HG03045 (cell line): ENCODE data around the gene OR10D3.
"Not testable (repeated sequence)": the region's sequence is repeated elsewhere in the genome, so short reads cannot be mapped to it uniquely, and the experiment has no call there.

Experiments used
- ATAC-seq: cut with Tn5 transposase; IDR thresholded peaks from one replicate; pipeline ENCODE4 v1.9.1; 2021; ENCODE audit warnings: mild to moderate bottlenecking, moderate library complexity; ENCODE audit not compliant: unreplicated experiment

OR10D3 gene, protein sequence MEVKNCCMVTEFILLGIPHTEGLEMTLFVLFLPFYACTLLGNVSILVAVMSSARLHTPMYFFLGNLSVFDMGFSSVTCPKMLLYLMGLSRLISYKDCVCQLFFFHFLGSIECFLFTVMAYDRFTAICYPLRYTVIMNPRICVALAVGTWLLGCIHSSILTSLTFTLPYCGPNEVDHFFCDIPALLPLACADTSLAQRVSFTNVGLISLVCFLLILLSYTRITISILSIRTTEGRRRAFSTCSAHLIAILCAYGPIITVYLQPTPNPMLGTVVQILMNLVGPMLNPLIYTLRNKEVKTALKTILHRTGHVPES

DNA sequence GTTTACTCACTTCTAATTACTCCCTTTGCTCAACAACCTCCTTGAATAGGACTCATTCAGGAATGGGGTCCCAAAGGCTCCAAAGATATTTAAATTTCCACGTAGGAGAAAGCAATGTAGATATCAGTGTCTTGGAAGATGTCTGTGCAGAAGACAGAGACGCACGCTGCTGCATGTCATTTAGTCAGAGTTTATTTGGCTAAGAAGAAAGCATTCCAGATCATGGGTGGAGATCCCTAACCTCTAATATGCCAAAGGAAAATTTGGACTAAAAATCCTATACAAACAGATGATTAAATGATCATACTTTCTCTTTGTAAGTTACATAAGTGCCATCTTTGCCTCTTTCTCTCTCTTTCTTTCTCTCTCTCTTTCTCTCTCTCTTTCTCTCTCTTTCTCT lies at the start of gene OR10D3:
OR10D3 (plus strand) TSS at position 278 of the 400 bp plus-strand sequence. CDS start 1,925 bp downstream, outside the sequence.
- no peak for ATAC-seq

DNA sequence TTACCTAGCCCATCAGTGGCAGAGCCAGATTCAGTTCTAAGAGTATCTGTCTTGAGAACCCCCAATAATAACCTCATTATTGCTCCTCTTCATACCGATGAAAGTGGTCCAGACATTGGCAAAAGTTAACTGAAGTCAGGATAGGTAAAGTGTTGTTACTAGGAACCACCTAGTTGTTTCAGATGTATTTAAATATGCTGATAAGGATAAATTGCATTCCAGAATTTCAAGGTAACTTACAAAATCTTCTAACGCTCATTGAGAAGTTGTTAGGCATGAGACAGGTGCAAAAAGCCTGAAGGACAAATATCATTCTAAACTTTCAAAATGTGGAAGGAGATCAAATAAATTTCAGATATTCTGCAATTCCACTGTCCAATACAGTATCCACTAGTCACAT lies 40.1 kb upstream of the OR10D3 start:
- ATAC-seq, result no peak

DNA sequence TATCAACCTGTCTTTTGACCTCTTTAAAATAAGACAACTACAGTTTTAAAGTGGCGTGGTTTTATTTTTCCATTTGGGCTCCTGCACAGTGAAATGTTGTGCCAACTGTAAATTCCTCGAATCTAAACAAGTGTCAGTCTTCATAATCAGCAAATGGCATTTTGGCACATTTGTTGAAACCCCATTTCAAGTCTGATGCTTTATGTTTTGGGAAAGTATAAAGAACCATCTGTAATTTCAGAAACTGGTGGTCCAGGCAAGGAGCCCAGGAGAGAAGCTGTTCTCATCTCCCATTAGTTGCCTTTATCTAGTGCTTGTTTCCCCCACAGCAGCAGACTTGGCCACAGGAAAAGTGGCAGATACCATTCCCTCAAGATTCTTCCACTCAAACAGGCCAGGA lies 35.2 kb upstream of the OR10D3 start:
- no peak for ATAC-seq

DNA sequence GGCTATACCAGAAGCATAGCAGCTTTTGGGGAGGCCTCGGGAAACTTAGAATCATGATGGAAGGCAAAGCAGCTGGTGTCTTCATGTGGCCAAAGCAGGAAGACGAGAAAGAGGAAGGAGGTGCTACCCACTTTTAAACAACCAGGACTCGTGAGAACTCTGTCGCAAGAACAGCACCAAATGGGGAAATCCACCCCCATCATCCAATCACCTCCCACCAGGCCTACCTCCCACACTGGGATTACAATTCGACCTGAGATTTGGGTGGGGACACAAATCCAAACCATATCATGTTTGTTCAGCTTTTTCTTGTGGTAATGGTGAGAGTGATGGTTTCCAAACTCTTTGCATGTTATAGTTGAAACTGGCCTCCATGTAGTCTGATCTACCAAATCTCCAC lies 32.5 kb upstream of the OR10D3 start:
- ATAC-seq, result no peak

DNA sequence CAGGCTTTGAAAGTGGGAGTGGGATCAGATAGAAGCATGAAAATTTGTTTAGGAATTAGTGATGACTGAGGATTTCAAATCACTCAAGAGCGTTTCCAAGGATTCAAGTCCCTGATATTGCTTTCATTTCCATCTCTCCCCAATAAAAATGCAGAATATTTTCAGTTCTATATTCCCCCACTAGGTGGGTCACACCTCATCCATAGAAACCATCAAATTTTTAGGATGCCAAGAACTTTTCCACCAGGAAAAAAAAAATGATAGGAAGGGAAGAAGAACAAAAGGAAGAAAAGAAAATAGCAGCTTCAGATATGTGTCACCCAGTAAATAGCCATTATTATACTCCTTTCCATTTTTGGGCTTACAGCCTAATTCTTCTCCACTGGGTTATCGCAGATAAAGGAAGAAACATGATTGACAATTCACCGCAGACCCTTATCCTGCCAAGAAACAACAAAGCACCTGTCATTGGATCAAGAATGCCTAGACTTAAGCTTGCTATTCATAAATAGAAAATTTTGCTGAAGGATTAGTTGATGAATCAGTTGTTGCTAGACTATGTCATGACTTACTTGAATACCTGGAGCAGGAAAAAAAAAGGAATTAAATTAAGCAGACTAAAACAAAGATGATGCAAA lies 30.3 kb upstream of the OR10D3 start:
- no peak for ATAC-seq

DNA sequence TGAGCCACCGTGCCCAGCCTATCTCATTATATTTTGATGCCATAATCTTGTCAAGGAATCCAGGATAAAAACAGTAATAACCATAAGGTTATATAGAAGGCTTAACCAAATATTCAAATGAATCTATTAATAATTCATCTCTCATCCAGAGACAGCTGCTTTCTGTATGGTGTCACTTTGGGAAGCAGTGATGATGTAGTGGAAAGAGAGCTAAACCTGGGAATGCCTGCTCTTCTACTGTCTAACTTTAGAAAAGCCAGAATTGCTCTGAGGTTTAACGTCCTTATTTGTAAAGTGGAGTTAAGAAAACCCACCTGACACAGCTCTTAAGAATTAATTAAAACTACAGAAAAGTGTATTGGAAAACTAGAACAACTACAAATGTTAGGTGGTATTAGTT lies 29.3 kb upstream of the OR10D3 start:
- ATAC-seq, result no peak

DNA sequence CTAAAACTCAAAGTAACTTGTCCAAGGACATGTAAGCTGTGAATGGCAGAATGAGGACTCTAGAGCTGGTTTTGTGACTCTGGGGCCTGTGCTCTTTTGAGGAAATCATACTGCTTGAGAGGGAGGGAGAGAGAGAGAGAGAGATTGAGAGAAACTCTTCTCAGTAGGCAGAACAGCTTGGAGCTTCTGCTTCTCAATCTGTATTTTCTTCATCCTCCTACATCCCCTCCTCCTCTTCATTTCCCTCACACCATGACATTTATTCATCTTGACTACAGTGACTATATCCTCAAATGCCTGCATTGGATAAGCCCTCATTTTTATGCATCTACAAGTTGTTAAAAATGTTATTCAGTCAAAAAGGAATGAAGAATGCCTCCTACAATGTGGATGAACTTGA lies 23.7 kb upstream of the OR10D3 start:
- no peak for ATAC-seq

DNA sequence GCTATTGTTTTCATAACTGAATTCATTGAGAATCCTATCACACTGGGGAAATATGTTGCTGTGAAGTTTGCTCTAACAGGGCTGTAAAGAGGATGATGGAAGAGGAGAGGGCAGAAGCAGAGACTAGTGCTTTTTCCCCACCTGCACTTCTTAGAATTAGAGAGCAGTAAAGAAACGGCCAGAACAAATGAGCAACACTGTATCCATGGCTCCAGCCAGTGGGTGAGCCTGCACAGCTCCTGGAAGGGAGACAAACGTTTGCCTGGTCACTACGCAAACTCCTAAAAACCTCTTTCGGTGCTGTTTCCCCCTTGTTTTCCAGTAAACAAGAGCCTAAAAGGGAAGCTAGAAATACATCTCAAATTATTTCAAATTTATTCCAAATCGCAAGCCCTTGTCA lies 22.2 kb upstream of the OR10D3 start:
- ATAC-seq, result no peak

DNA sequence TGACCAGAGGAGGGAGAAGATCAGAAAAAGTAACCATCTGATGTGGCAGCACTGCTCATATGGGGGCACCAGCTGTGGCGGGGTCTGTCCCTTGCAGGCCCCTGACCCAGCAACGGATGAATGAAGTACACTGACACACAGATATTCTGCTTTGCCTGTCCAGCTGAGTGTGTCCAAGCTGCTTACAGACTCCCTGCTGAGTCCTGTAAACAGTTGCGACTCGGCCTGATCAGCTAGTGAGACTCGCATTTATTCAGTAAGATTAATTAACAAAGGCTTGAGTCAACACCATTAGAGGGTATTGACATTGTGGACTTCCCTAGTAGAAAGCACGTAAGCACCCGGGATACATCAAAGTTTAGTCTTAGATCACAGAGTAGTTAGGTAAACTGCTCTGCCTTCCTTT lies 15.3 kb upstream of the OR10D3 start:
- ATAC-seq, result no peak

DNA sequence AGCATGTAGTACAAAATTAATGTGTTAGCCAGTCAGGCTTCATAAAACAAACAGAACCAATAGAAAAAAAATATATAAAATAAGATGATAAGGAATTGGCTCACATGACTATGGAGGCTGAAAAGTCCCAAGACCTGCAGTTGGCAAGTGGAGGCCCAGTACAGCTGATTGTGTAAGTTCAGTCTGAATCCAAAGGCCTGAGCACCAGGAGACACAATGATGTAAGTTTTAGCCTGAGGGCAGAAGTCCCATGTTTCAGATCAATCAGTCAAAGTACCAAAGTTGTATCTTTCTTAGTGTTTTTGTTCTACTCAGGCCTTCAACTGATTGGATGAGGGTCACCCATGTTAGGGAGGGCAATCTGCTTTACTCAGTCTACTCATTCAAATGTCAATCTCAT lies 14.3 kb upstream of the OR10D3 start:
- ATAC-seq, result no peak

DNA sequence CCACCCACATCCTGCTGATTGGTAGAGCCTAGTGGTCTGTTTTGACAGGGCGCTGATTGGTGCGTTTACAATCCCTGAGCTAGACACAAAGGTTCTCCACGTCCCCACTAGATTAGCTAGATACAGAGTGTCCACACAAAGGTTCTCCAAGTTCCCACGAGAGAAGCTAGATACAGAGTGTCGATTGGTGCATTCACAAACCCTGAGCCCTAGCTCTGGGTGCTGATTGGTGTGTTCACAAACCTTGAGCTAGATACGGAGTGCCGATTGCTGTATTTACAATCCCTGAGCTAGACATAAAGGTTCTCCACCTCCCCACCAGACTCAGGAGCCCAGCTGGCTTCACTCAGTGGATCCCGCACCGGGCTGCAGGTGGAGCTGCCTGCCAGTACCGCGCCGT lies 12.8 kb upstream of the OR10D3 start:
- not testable (repeated sequence) for ATAC-seq

DNA sequence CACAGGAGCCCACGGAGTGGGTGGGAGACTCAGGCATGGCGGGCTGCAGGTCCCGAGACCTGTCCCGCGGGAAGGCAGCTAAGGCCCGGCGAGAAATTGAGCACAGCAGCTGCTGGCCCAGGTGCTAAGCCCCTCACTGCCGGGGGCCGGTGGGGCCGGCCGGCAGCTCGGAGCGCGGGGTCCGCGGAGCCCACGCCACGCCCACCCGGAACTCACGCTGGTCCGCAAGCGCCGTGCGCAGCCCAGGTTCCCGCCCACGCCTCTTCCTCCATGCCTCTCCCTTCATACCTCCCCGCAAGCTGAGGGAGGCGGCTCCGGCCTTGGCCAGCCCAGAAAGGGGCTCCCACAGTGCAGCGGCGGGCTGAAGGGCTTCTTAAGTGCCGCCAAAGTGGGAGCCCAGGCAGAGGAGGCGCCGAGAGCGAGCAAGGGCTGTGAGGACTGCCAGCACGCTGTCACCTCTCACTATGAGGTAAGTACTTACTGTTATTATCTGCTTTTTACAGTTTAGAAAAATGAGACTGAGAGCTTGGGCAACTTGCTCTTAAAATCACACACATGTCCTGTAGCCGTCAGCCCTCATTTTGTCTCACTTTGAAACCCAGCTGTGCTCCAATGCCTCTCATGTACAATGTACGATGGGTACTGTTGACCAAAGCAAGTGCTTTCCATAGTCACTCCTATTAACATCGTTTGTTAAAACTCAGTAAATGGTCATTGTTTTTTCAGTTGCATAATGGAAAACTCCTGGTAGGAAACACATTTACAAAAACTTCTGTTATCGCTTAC lies 12.2 kb upstream of the OR10D3 start:
- no peak for ATAC-seq

DNA sequence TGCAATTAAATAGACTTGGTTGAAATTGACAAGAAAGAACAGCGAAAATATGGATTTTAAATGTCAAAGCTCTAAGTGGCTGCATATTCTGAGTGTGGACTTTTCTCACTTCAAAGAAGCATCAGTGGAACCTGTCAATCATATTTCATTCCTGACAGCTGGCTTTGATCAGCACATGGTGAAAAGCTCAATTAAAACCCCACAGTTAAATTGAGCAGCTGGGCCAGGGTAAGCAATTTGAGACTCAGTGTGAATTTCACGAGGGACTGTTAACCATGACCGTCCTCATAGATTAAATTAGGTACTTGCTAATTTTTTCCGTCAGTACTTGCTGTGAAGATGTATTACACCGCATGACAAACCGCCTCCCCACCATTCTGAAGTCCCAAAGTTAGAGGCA lies 11.0 kb upstream of the OR10D3 start:
- ATAC-seq, result no peak

DNA sequence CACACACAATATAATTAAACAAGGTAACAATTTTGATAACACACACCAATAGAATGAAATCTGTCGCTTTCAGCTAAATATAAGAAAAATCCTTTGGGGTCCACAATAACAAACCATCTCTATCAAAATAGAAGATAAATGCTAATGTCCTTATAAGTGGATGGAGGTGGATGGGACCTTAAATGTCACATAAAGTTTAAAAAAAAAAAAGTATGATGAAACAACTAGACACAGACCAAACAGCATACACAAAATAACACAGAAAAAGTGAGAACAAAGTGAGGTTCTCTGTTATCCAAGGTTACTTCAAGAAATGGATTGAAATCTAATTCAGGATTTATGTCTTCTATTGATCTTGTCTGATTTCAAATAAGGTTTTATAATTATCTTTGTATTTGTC lies 10.5 kb upstream of the OR10D3 start:
- ATAC-seq, result no peak

DNA sequence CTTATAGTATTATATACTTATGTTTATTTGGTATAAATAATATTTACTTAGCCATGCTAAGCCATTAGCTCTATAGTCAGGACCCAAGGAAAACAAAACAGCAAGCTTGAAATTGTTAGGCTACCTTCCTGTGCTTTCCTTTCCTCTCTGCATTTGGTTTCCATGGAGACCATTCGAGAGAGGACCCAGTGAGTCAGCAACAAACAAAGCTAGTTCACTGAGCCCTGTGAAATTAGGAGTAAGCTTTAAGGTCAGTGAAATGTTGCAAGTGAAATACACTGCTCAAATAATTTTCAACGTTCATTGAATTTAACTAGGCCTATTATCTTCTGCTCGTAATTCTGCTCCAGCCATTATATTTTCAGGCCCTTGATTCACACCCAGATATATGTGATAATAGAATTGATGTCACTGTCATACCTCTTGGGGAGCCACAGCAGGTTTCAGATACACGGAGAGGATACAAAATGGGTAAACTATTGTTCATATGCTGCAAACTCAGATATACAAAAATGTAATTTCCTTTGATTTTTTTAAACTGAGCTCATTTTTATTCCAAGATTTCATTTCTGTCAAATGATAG lies 9.1 kb upstream of the OR10D3 start:
- ATAC-seq, result no peak

DNA sequence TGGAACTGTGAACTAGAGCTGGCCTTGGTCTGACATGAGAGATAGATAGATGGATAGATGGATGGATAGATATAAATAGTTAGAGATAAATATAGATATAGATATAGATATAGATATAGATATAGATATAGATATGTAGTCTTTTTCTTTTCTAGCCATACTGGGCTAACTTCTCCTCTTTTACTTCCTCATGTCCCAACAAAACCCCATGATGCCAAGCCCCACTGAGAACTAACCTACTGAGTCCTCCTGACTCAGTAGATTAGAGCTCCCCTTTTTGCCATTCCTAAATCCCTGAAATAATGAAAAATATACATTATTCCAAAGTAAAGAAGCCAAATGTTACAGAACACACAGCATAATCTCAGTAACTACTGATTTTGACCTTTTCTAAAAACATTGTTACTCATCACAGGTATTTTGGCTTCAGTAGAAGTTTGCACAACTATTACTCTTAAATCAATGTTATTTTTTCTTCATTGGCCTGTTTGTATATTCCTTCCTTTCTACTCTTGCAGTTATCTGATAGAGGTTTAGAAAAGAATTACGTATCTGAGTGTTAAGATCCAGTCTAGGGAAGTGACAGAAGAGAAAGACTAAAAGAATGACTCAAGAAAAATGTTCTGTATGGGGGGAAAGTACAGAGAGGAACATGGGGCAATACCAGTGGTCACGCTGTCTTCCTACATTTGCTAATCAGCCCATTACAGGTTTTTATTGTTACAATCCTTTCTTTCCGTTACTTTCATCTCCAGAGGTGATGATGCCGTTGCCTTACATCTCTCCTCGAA lies 6.0 kb upstream of the OR10D3 start:
- ATAC-seq, result no peak

DNA sequence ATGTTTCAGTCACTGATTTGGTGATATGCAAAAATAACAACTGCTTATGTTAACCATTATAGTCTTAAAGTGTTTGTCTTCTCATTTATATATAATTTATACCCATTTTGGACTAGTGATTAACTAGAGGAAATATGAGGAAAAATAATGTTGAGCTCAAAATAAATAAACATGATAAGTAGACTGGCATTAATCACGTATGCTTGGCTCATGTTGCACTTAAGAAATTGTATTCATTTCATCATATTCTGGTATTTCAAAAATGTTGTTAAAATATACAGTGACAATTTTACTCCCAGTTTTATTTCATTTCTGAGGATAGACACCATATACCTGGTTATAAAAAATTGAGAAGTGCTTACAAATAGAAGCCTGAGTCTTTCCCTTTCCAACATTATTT lies 3.8 kb upstream of the OR10D3 start:
- ATAC-seq, result no peak

DNA sequence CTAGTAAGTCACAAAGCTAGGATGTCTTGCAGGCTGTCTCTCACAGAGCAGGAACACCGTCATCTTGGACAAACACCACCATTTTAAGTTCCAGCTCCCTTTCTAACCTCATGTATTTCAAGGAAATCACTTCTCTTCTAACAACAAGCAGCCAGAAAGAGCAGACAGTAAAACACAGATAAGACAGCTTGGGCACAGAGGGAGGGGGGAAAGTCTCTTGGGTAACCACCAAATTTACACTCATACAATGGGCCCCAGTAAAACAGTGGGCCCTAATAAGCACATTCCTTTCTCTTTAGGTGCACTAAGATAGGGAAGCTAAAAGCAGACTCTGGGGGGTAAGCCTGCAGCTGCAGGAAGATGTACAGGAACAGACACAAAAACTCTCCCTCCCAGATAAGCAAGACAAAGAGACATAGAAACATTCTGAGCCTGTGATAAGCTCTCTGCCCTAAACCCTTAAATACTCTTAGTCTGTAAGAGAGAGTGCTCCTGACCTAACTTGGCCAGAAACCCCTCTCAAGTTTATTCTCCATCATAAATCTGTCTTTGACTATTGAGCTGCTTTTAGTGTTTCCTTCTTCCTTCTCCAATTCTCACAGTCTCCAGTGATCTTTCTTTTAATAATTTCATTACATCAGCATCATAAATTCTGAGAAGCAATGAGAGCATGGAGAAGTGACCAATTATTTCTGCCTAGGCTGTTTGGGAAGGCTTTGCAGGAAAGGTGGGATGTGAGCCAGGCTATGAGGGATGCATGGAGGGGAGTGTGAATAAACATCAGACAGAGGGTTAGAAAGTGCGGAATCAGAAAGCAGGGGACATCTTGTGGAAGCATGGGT lies 7.4 kb downstream of the OR10D3 start:
- ATAC-seq, result no peak

DNA sequence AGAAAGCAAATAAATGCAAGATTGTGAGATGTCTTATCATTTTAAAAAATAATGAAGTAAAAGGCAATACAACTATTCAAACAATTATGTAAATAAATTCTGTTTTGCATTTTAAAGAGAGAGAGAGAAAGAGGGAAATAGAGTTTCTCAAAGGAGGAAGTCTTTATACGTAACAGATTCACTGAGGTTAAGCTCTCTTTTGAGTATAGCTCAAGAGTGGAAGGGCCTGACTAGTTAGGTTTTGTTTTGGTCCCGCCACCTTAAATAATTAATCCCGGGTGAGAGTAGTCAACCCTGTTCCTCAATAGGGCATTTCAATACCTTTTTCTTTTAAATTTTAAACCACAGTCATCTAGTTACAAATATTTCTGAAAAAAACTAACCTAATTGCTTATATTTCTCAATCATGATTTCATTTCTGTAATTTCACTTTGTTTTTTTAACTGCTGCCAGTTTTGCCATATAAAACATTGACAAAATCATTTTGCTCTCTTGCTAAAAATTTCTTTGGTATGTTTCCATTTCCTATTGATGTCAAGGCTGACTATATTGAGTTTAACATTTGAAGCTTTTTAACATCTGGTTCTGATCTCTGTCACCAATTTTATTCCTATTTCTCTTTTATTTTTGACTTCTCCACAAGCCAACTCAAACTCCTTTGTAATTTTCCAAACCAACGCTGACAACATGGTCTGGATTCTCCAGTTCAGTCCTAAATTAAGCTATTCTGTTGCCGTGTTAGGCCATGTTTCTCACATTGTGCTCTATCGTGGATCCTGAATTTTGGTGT lies 10.3 kb downstream of the OR10D3 start:
- ATAC-seq, result no peak
